K562 (cell line): ENCODE results near the gene ASZ1. TPM values are rescaled to one million over a fixed set of nuclear protein-coding genes. Genes with fewer than 3 reads are reported as not detected.

ENCODE experiments used
- MEF2D ChIP-seq: conservative IDR thresholded peaks from 2 replicates; pipeline ENCODE4 v1.6.1; 2016; ENCODE audit warnings: low read depth, missing genetic modification characterization, missing compliant biosample characterization
- NCOA4 ChIP-seq: fragments of 450-650 bp; IDR thresholded peaks from 2 replicates; pipeline ENCODE4 v1.6.1; 2018; ENCODE audit warnings: mild to moderate bottlenecking; ENCODE audit not compliant: partially characterized antibody
- NR1H2 ChIP-seq: sonication (generic); formaldehyde crosslinking; IDR thresholded peaks from 2 replicates; pipeline ENCODE4 v1.4.0; 2020; ENCODE audit warnings: mild to moderate bottlenecking, missing genetic modification reagents
- ZNF407 ChIP-seq: fragments of 450-650 bp; IDR thresholded peaks from 2 replicates; pipeline ENCODE4 v1.6.1; 2016; ENCODE audit warnings: low read depth
- ZZZ3 ChIP-seq: fragments of 450-650 bp; IDR thresholded peaks from 2 replicates; pipeline ENCODE4 v1.6.1; 2016; ENCODE audit warnings: antibody characterized with exemption, mild to moderate bottlenecking, moderate library complexity
- polyA plus RNA-seq, 8 experiments: library from polyadenylated mRNA; depleted of rRNA in 4 of 8; stranded (reverse) in 5 of 8; unstranded in 3 of 8; fragments of >200 nt; fragmentation: Nextera tagmentation in 2 of 8; fragmentation: Illumina TruSeq in 1 of 8; extraction: Ambion mirVana in 2 of 8; extraction: Trizol in 1 of 8; gene quantifications; 2 replicates each; pipeline versions ENCODE4 v1.2.1 to v1.2.3, GENCODE V29; 2011 to 2014; ENCODE audit warnings: inconsistent platforms in 1 of 8, missing spikeins in 1 of 8
- total RNA-seq, 7 experiments: library from RNA; depleted of rRNA in 6 of 7; stranded (reverse); fragments of >200 nt in 6 of 7; fragmentation: Illumina TruSeq in 2 of 7; extraction: Trizol in 2 of 7; gene quantifications; 2 replicates each; pipeline versions ENCODE4 v1.2.1 to v1.2.3, GENCODE V29; 2011 to 2021; ENCODE audit warnings: low replicate concordance in 1 of 7

Gene ASZ1
- total and polyA plus RNA-seq, 9 of the 15 experiments (the other 6 are each of a cell fraction or from before 2014, with no cell fraction given): not detected

GRCh38 chr7:117364339-117365080, 62.8 kb downstream of the ASZ1 start (continued):
- TF ChIP-seq ZNF407 (no peak), NR1H2 (CRISPR knock-in tag) (no peak), ZZZ3 (no peak), MEF2D (no peak), NCOA4 (no peak)
